DMS153 treated with DMSO at 0.1 percent for 48 hours (cell line): Measurements from ENCODE around the gene GSTA2.
"Not testable (repeated sequence)": the region's sequence is repeated elsewhere in the genome, so short reads cannot be mapped to it uniquely, and the experiment has no call there.

ENCODE experiments used
- DNase-seq: peaks from one replicate; lab custom pipeline; 2025; ENCODE audit not compliant: unreplicated experiment; lab: John Stamatoyannopoulos, UW

The GSTA2 gene

GRCh38 chr6:52763322-52763916 lies at the start of gene GSTA2:
TSS of gene GSTA2 (minus strand) at chr6:52763475. CDS start at chr6:52757947, 5,528 bp downstream.
- not testable (repeated sequence) for DNase-seq

- not testable (repeated sequence) for DNase-seq
Measured at GRCh38 chr6:52809777-52810176, 46.5 kb upstream of the GSTA2 start.

GRCh38 chr6:52808660-52809059 lies 45.4 kb upstream of the GSTA2 start:
- no peak for DNase-seq

- DNase-seq: not testable (repeated sequence)
Measured at GRCh38 chr6:52803668-52804255, 40.5 kb upstream of the GSTA2 start, which contains the start of gene GSTA1. TSS of gene GSTA1 (minus strand) at chr6:52803816. CDS start at chr6:52799267, 4,549 bp downstream.

- DNase-seq: no peak
Measured at GRCh38 chr6:52802806-52803205, 39.5 kb upstream of the GSTA2 start.

- DNase-seq: no peak
Measured at GRCh38 chr6:52801188-52801841, 38.0 kb upstream of the GSTA2 start.

GRCh38 chr6:52799272-52799671 lies 36.0 kb upstream of the GSTA2 start:
- not testable (repeated sequence) for DNase-seq

GRCh38 chr6:52794366-52794765 lies 31.1 kb upstream of the GSTA2 start:
- not testable (repeated sequence) for DNase-seq

GRCh38 chr6:52790861-52791260 lies 27.6 kb upstream of the GSTA2 start:
- DNase-seq: no peak

GRCh38 chr6:52789658-52790057 lies 26.4 kb upstream of the GSTA2 start:
- DNase-seq: not testable (repeated sequence)

GRCh38 chr6:52788478-52788877 lies 25.2 kb upstream of the GSTA2 start:
- no peak for DNase-seq

GRCh38 chr6:52787917-52788316 lies 24.6 kb upstream of the GSTA2 start:
- DNase-seq: no peak

GRCh38 chr6:52786249-52786956 lies 23.1 kb upstream of the GSTA2 start:
- DNase-seq: no peak

- not testable (repeated sequence) for DNase-seq
Measured at GRCh38 chr6:52782696-52783274, 19.5 kb upstream of the GSTA2 start.

- not testable (repeated sequence) for DNase-seq
Measured at GRCh38 chr6:52782209-52782608, 18.9 kb upstream of the GSTA2 start.

- DNase-seq: no peak
Measured at GRCh38 chr6:52779237-52779636, 16.0 kb upstream of the GSTA2 start.

- DNase-seq: not testable (repeated sequence)
Measured at GRCh38 chr6:52776711-52777351, 13.6 kb upstream of the GSTA2 start.

GRCh38 chr6:52769399-52769798 lies 6.1 kb upstream of the GSTA2 start:
- not testable (repeated sequence) for DNase-seq

GRCh38 chr6:52767658-52768057 lies 4.4 kb upstream of the GSTA2 start:
- DNase-seq: not testable (repeated sequence)

- DNase-seq: not testable (repeated sequence)
Measured at GRCh38 chr6:52761673-52762491, 1.4 kb downstream of the GSTA2 start.
